ENCODE measurements around the gene HMGB3.

The HMGB3 gene

DNA sequence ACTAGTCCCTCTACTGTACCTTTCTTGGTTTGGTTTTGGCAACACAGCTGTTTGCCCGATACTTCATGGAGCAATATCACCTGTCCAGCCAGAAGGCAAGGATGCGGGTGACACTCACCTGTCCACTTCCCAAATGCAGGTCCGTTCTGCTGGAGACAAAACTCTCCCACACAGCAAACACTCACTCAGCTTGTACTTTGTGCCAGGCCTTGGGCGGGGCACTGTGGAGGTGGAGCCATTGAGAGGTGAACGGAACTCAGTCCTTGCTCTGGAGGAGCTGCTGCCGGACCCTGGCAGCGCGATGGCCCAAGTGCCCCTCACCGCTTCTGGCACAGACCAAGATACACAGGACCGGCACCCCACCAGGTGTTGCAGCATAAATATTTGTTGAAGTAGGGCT is 15.3 kb upstream of the HMGB3 start:
- TF ChIP-seq FOXP2 (optimal IDR thresholded peaks at IDR 0.05; ENCODE audit: borderline replicate concordance, extremely low read depth, extremely low read length, insufficient read depth) (no peak), SIN3A (IDR thresholded peaks at IDR 0.05; ENCODE audit: borderline replicate concordance, insufficient read depth, low read length) (no peak), POLR2AphosphoS5 (IDR thresholded peaks at IDR 0.05; ENCODE audit: low read depth, low read length) (no peak), TAF1 (IDR thresholded peaks at IDR 0.05; ENCODE audit: borderline replicate concordance, insufficient read depth, low read length) (no peak)
- TF ChIP-seq, protein P1, sequence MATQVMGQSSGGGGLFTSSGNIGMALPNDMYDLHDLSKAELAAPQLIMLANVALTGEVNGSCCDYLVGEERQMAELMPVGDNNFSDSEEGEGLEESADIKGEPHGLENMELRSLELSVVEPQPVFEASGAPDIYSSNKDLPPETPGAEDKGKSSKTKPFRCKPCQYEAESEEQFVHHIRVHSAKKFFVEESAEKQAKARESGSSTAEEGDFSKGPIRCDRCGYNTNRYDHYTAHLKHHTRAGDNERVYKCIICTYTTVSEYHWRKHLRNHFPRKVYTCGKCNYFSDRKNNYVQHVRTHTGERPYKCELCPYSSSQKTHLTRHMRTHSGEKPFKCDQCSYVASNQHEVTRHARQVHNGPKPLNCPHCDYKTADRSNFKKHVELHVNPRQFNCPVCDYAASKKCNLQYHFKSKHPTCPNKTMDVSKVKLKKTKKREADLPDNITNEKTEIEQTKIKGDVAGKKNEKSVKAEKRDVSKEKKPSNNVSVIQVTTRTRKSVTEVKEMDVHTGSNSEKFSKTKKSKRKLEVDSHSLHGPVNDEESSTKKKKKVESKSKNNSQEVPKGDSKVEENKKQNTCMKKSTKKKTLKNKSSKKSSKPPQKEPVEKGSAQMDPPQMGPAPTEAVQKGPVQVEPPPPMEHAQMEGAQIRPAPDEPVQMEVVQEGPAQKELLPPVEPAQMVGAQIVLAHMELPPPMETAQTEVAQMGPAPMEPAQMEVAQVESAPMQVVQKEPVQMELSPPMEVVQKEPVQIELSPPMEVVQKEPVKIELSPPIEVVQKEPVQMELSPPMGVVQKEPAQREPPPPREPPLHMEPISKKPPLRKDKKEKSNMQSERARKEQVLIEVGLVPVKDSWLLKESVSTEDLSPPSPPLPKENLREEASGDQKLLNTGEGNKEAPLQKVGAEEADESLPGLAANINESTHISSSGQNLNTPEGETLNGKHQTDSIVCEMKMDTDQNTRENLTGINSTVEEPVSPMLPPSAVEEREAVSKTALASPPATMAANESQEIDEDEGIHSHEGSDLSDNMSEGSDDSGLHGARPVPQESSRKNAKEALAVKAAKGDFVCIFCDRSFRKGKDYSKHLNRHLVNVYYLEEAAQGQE (IDR thresholded peaks at IDR 0.05; ENCODE audit: insufficient read depth in 1 of 2, low read depth in 2 of 2, low read length in 2 of 2), result no peak

DNA sequence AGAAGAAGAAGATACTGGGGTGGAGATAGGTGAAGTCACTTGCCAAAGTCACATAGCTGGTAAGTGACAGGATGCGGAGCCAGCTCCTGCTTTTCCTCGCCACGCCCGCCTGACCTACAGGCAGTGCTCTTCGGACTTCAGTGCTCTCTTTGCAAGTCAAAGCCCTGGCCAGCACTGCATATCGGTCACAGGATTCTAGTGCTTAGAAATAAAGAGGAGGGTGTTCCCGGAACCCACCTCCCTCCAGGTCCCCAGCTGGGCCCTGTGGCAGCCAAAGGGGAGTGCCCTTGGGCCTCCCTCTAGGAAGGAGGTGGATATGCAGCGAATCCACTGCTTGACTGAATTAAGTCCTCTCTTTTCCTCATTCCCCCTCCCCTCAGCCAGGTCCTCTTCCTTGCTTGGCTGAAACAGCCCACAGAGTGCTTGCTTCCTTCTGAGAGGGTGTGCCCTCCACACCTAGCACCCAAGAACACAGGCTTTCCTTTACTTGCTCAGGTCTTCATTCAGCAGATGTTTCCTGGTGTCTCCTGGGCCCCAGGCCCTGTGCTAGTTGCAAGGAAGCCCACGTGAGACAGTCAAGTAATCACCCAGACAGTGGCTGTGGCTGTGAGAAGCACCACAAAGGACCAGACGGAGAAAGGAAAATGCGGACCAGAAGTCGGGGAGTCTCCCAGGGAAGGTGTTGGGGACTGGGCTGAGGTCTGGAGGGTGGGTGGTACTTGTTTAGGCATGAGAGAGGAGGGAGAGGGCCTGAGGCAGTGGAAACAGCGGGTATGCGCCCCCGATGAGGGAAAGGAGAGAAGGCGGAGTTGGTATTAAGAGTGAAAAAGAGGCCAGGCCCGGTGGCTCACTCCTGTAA is 14.0 kb upstream of the HMGB3 start:
- no peak for TF ChIP-seq FOXP2 (optimal IDR thresholded peaks at IDR 0.05; ENCODE audit: borderline replicate concordance, extremely low read depth, extremely low read length, insufficient read depth)
- TF ChIP-seq, protein P1 (IDR thresholded peaks at IDR 0.05; ENCODE audit: insufficient read depth in 1 of 2, low read depth in 2 of 2, low read length in 2 of 2), result no peak
- no peak for TF ChIP-seq POLR2AphosphoS5 (IDR thresholded peaks at IDR 0.05; ENCODE audit: low read depth, low read length)
- TF ChIP-seq SIN3A (IDR thresholded peaks at IDR 0.05; ENCODE audit: borderline replicate concordance, insufficient read depth, low read length), result no peak
- no peak for TF ChIP-seq TAF1 (IDR thresholded peaks at IDR 0.05; ENCODE audit: borderline replicate concordance, insufficient read depth, low read length)

DNA sequence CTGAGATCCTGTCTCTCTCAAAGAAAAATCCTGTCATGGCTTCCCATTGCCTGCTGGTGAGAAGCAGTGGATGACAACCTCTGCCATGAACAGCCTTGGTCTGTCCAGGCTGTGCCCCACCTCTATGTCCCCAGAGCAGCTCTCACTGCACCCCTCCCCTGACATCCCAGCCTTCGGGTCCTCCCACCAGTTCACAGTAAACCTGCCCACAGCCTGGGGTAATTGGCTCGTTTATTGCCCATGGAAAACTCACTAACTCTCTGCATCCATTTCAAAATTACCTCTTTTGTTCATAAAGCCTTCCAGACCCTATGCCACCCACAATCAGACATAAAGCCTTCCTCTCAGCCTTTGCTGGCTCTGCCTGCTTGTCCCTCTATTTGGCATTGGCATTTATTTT is 10.7 kb upstream of the HMGB3 start:
- TF ChIP-seq, protein P1 (IDR thresholded peaks at IDR 0.05; ENCODE audit: insufficient read depth in 1 of 2, low read depth in 2 of 2, low read length in 2 of 2), result no peak
- TF ChIP-seq SIN3A (IDR thresholded peaks at IDR 0.05; ENCODE audit: borderline replicate concordance, insufficient read depth, low read length), result no peak

DNA sequence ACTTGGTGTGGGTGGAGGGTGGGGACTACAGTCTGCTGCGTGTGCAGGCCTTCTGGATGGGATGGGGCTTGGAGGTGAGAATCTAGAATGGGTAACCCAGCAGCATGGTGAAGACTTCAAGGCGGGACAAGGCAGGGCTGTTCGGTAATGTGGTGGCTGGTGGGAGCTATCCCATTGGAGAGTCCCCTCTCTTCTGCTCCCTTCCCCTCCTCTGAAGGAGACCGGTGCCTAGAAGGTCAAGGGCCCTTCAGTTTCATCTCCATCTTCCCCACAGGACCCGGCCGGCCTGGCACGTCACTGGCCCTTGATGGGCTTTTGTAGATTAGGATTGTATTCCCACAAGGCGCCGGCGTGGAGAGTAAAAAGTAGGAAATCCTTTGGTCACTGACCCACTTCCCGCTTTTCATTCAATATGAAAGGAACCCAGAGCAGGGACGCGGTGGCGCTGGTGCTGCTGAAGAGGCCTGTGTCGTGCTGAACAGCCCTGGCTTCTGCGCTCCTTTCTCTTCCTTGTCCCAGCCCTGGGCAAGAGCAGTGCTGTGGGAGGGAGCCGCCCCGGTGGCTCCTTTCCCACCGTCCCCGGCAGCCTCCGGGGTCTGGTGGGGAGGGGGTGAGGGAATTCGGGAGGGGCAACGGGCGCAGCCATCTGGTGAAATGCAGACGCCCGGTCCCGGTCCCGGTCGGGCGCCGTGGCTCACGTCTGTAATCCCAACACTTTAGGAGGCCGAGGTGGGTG is 7.3 kb upstream of the HMGB3 start:
- TF ChIP-seq TAF1 (IDR thresholded peaks at IDR 0.05; ENCODE audit: borderline replicate concordance, insufficient read depth, low read length) (no peak), SIN3A (IDR thresholded peaks at IDR 0.05; ENCODE audit: borderline replicate concordance, insufficient read depth, low read length) (no peak), POLR2AphosphoS5 (IDR thresholded peaks at IDR 0.05; ENCODE audit: low read depth, low read length) (no peak), FOXP2 (optimal IDR thresholded peaks at IDR 0.05; ENCODE audit: borderline replicate concordance, extremely low read depth, extremely low read length, insufficient read depth) (no peak)
- TF ChIP-seq, protein P1 (IDR thresholded peaks at IDR 0.05; ENCODE audit: insufficient read depth in 1 of 2, low read depth in 2 of 2, low read length in 2 of 2), result no peak
